WERI-Rb-1 (cell line): Measurements from ENCODE around the gene ORC5.

ENCODE experiments used
- DNase-seq: peaks from one replicate; pipeline ENCODE4 v3.0.0-alpha.2; 2020
- H3K27ac ChIP-seq: fragments of 250-450 bp; sonication (Bioruptor Pico); 2 replicates; pipeline ENCODE4 v1.5.1; 2020; ENCODE audit warnings: mild to moderate bottlenecking, moderate library complexity
- H3K27me3 ChIP-seq: fragments of 250-450 bp; sonication (Bioruptor Pico); 2 replicates; pipeline ENCODE4 v1.5.1; 2021; ENCODE audit warnings: mild to moderate bottlenecking, low read depth, moderate library complexity; ENCODE audit not compliant: insufficient read depth, severe bottlenecking
- H3K36me3 ChIP-seq: fragments of 250-450 bp; sonication (Bioruptor Pico); 2 replicates; pipeline ENCODE4 v1.5.1; 2020; ENCODE audit warnings: mild to moderate bottlenecking, moderate library complexity
- H3K4me3 ChIP-seq: 2 replicates; pipeline ENCODE4 v1.5.1; 2011; ENCODE audit warnings: low read depth, mild to moderate bottlenecking, control low read depth, low read length
- H3K9me3 ChIP-seq: fragments of 250-450 bp; sonication (Bioruptor Pico); 2 replicates; pipeline ENCODE4 v1.5.1; 2021; ENCODE audit warnings: mild to moderate bottlenecking, moderate library complexity; ENCODE audit not compliant: severe bottlenecking
- CTCF ChIP-seq: IDR thresholded peaks from 2 replicates; pipeline ENCODE4 v1.5.1; 2011; ENCODE audit warnings: low read depth, mild to moderate bottlenecking, control low read depth, inconsistent platforms, low read length

ORC5 gene

GRCh38 chr7:104106108-104106905 is 101.5 kb downstream of the ORC5 start:
- Histone ChIP-seq H3K36me3 (no peaks in the 10 kb centered on the region), H3K9me3 (no peaks in the 10 kb centered on the region), H3K27ac (no peak overlapping the region), H3K4me3 (no peak overlapping the region), H3K27me3 (no peaks in the 10 kb centered on the region)
- DNase-seq: no peak
- TF ChIP-seq CTCF: peak; percentile 24; the same call in 1 of the 2 replicates

- no peak for TF ChIP-seq CTCF
- DNase-seq: no peak
- H3K4me3 ChIP-seq: no peak overlapping the region
- no peaks in the 10 kb centered on the region for H3K9me3 ChIP-seq
- no peaks in the 10 kb centered on the region for H3K27me3 ChIP-seq
- no peak overlapping the region for H3K27ac ChIP-seq
- no peaks in the 10 kb centered on the region for H3K36me3 ChIP-seq
These were observed 108.9 kb downstream of the ORC5 start for GRCh38 chr7:104098890-104099289.

GRCh38 chr7:104096683-104097082 is 111.1 kb downstream of the ORC5 start:
- no peaks in the 10 kb centered on the region for H3K27me3 ChIP-seq
- no peak for TF ChIP-seq CTCF
- H3K4me3 ChIP-seq: no peak overlapping the region
- no peaks in the 10 kb centered on the region for H3K9me3 ChIP-seq
- DNase-seq: peak; percentile 29
- H3K36me3 ChIP-seq: no peaks in the 10 kb centered on the region
- no peak overlapping the region for H3K27ac ChIP-seq

GRCh38 chr7:104093127-104093526 is 114.7 kb downstream of the ORC5 start:
- no peaks in the 10 kb centered on the region for H3K27me3 ChIP-seq
- no peak overlapping the region for H3K4me3 ChIP-seq
- no peak for TF ChIP-seq CTCF
- DNase-seq: no peak
- no peaks in the 10 kb centered on the region for H3K36me3 ChIP-seq
- H3K9me3 ChIP-seq: no peaks in the 10 kb centered on the region
- H3K27ac ChIP-seq: no peak overlapping the region

- Histone ChIP-seq H3K9me3 (no peaks in the 10 kb centered on the region), H3K36me3 (no peaks in the 10 kb centered on the region), H3K27me3 (no peaks in the 10 kb centered on the region), H3K4me3 (no peak overlapping the region), H3K27ac (no peak overlapping the region)
- TF ChIP-seq CTCF: no peak
- DNase-seq: no peak
These were observed 116.6 kb downstream of the ORC5 start for GRCh38 chr7:104091242-104091641.

GRCh38 chr7:104089612-104090011 is 118.2 kb downstream of the ORC5 start:
- no peak for DNase-seq
- no peak for TF ChIP-seq CTCF
- no peaks in the 10 kb centered on the region for H3K27me3 ChIP-seq
- no peak overlapping the region for H3K4me3 ChIP-seq
- H3K27ac ChIP-seq: no peak overlapping the region
- H3K9me3 ChIP-seq: no peaks in the 10 kb centered on the region
- no peaks in the 10 kb centered on the region for H3K36me3 ChIP-seq
